GM21717 (cell line): Measurements from ENCODE around the gene ADGRA1.

Source experiments
- ATAC-seq: cut with Tn5 transposase; IDR thresholded peaks from one replicate; pipeline ENCODE4 v1.9.1; 2021; ENCODE audit warnings: mild to moderate bottlenecking, moderate library complexity; ENCODE audit not compliant: unreplicated experiment

The ADGRA1 gene

DNA sequence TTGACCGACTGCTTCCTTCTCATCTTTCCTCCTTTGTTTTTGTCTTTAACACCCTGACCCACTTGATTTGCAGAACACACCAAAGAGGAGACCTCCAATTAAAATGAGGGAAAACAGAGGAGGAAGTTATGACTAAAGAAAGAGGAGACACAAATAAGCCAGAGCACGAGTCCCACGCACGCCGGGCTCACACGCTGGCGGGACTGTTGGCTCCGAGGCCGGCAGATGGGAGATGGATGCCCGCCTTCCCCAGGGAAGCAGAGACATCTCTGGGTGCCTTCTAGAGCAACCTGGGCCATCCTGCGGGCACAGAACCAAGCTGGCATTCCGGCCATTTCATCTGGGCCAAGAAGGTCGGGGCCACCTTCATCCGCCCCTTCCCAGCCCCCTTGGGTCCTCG, 5.6 kb downstream of the ADGRA1 start:
- ATAC-seq: no peak

DNA sequence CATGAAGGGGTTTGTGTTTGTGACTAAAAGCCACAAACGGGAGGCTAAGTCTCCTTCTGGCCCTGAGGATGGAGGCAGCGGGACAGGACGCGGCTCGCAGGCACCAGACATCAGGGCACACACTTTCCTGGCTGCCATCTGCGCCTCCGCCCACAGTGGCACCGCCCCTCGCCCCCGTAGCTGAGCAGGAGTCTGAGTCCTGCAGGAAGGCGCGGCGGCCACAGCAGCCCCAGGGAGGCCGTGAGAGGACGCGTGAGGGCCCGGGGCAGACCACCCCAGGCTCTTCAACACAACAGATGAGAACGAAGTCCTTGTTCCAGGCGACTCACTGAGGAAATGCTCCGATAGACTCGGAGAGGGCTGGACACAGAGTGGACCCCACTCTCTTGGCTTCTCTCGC, 6.6 kb downstream of the ADGRA1 start:
- ATAC-seq: no peak

DNA sequence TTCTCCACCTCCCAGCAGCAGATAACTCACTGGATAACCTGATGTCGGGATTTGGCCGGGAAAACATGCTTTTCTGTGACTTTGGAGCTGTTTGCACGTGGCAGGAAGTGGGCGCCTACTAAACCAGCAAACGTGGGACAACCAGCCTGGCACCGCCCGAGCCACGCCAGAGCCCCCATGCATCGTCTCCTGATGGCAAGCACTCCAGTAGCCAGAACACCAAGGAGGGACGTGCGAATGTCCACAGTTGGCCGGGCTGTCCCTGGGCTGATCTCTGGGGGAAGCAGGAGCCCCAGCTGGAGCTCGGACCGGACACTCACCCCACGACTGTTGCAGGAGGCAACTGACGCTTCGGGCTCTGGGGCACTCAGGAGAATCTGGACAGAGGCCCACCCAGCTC, 7.1 kb downstream of the ADGRA1 start:
- ATAC-seq: no peak

DNA sequence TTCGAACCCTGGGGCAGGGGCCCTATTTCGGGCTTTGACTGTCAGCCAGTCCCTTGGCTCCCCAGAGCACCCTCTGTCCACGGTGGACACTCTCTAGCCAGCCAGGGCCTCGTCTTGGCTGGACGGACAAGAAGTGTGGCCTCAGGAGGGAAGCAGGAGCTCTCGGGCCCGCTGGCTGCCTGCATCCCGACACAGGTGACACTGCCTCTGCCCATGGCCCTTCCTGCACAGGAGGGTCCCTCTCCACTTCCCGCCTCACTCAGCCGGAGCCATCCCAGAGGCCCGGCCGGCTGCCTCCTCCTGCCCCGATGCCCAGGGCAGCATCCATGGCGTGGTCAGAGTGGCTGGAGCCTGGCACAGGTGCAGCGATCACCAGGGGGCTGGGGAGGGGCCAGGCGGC, 7.9 kb downstream of the ADGRA1 start:
- no peak for ATAC-seq

DNA sequence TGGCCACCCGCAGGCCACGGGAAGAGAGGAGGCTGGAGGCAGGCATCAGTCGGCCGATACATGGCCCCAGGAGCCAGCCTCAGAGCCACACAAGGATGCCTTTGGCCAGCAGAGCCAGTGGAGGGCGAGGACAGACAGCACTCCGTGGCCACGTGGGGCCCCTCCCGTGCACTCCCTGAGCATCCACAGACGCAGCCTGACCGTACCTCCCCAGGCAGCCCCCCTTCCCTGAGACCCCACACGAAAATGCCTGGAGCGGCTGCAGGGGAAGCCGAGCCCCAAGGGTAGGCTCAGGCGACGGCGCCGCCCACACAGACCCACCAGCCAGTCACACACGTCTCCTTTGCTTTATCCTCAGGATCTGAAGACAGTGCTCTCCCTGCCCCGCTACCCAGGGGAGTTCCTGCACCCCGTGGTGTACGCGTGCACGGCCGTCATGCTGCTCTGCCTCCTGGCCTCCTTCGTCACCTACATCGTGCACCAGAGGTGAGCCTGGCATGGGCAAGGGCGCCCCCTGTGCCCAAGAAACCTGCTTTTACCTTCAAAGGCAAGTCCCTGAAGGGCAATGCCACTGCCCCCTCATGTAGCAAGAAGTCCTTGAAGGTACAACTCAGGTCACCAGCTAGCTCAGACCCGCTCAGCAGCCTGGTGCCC, 9.0 kb downstream of the ADGRA1 start:
- ATAC-seq: no peak

DNA sequence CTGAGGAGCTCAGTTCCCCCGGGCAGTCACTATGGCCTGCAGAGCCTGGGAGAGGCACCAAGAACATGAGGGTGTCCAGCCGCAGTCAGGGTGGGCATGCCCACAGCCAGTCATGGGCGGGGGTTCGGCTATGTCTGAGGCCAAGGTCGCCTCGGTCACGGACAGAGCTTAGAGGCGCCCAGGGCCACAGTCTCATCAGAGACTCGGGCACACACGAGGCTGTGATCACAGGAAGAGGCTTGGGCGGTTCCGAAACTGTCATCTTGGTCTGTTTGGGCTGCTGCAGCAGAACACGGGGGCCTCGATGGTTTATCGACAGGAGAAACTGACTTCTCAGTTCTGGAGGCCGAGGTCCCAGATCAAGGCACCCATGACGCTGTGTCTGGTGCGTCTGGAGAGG, 9.7 kb downstream of the ADGRA1 start:
- no peak for ATAC-seq

DNA sequence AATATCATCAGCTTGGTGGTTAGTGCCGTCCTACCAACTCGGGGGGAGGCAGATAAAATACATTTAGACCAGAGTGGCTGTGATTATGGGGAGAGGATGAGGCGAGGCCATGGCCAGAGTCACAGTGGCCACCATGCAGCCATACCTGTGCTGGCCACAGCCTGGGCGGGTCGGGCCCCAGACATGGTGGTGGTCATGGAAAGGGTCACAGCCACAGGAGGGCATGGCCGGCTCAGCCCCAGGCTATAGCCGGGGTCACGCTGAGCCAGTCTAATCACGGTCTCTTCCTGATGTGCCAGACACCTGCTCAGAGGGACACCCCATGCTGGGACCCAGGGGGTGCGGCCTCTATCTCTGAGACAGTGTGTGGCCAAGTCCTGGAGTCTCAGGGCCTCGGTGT, 10.2 kb downstream of the ADGRA1 start:
- no peak for ATAC-seq

DNA sequence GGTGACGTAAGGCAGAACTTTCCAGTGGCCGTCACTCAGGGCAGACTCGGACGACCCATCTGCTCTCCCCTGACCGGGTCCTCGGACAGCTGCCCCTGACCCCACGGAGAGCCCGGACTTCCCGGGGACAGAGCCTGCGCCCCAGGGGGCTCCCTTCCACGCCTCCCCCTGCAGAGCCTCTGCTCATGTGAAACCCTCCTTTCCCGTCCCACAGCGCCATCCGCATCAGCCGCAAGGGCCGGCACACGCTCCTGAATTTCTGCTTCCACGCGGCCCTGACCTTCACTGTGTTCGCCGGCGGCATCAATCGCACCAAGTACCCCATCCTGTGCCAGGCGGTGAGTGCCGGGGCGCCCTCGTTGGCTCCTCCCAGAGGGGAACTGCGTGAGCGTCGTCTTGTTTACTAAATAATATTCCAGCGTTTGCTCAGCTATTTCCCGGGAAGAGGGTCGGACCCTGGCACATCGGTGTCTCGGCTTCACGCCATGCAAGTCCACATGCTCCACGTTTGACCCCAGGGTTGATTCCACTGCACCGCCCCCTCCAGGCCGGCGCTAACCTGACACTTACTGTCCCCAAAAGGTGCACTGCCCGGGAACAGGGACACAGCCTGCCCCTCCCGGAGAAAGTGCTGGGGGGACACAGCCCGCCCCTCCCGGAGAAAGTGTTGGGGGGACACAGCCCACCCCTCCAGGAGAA, 10.9 kb downstream of the ADGRA1 start:
- no peak for ATAC-seq

DNA sequence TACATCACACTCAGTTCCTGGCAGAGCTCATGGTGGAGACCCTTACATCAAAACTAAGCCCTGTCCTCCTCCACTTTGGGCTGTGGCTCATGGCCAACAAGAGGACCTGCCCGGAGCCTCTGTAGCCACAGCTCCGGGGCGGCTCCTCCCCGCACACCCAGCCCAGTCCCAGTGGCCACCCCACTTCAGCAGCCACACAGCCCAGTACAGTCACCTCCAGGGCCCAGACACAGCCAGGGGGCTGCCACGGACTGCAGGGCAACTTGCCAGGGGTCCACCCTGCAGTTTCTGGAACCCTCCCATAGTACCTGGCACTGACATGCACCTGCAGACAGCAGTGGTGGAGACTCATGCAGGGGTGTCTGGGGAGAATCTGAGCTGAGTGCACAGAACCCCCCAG, 11.8 kb downstream of the ADGRA1 start:
- ATAC-seq: no peak

DNA sequence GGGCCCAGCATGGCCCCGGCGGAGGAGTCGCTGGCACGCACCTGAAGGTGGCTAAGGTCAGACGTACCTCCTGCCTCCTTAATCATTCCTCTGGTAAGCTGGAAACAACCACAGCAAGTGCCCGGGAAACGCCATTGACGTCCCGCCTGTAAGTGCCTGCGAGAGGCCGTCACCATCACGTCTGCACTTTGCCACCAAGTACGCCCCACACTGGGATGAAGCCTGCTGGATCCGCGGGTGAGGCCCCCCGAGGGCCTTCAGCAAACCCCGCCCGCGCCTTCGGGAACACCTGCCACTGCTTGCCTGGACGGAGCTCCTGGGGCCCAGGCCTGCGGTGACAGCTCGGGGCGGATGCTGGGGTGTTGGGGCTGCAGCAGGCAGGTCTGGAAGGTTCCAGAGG, 12.5 kb downstream of the ADGRA1 start:
- ATAC-seq: no peak

DNA sequence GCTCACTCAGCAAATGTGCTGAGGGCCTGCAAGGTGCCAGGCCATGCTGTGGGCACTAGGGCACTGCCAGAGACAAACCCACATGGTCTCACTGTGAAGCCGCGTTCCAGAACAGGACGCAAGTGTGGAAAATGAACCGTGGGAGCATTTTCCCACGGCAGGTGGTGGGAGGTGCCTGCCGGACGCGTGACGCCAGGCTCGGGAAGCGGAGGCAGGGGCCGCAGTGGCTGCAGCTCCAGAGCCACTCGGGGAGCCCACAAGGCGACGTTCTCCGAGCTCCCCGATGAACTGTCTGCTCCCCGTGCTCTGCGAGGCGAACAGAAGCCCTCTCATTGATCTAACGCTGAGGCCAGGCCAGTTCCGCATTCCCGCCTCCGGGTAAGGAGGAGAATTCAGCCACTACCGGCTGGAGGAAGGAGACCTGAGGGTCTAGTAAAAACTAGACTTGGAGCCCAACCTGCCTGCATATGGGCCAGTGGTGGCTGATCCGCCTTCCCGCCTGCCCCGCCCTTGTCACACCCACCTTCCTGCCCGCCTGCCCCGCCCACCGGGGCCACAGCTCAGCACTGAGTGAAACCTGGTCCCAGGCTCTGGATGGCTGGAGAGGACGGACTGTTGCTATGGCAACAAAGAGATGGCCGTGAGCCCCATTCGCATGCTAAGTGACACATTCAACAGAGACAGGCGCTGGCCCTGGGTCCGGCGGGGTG, 13.1 kb downstream of the ADGRA1 start:
- no peak for ATAC-seq

DNA sequence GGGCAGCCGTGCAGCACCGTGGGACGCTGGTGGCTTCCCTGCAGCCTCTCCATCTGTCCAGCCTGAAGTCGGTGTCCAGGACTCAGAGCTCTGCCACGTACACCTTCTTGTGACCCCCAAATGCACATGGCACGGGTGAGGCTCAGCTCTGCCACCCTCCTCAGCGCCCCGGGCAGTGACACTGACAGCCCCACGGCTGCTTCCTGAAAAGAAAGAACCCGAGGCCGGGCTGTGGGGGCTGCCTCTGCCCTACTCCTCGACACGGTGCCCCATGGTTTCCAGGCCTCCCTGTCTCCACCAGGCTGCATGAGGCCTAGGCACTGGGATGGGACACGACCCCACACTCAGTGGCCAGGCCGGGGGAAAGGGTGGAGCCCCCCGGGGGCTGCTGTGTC, 13.7 kb downstream of the ADGRA1 start:
- ATAC-seq: no peak

DNA sequence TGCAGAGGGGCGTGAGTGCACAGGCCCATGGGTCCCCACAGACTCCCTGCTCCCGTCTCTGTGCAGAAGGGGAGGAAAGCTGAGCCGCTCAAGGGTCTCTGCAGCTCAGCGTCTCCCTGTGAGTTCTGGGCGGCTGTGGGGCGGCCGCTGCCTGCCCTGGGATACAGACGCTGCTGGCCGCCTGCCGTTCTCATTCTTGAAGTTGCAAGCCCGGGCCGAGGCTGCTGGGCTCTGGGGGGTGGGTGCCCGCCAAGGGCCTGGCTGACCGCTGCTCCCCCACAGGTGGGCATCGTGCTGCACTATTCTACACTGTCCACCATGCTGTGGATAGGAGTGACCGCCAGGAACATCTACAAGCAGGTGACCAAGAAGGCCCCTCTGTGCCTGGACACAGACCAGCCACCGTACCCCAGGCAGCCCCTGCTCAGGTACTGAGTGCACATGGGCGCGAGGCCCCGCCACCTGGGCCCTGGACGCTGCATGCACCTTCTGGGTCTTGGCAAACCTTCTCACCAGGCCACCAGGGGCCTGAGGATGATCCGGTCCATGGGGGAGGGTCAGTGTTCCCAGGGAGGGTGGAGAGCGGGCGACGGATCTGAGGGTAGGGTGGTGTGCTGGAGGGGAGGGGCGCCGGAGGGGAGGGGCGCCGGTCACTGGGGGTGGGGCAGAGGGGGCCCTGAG, 14.8 kb downstream of the ADGRA1 start:
- ATAC-seq: no peak

DNA sequence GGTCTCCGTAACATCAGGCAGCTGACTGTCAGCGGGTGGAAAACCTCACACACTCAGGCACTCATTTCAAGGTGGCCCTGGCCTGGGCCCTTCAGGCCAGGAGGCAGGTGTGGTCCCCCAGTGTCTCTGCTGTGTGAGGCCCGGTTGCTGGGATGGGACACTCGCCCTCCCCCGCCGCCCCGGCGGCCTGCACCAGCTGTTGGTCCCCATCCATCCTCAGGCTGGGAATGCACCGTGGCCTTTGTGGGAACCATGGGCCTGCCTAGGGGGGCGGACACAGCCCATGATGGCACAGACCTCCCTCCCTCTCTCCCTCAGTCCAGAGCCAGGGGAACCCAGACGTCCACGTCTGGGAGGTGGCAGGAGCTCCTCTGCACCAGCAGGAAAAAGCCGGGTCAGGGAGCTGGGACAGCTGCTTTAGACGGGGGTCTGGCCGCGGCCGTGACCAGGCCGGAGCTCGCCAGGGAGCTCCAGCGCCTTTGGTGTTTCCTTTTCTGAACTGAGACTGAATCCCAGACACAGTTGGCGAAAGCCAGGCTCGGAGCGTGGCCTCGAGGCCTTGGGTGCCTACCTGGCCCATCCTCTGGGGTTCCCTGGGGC, 15.7 kb downstream of the ADGRA1 start:
- no peak for ATAC-seq

DNA sequence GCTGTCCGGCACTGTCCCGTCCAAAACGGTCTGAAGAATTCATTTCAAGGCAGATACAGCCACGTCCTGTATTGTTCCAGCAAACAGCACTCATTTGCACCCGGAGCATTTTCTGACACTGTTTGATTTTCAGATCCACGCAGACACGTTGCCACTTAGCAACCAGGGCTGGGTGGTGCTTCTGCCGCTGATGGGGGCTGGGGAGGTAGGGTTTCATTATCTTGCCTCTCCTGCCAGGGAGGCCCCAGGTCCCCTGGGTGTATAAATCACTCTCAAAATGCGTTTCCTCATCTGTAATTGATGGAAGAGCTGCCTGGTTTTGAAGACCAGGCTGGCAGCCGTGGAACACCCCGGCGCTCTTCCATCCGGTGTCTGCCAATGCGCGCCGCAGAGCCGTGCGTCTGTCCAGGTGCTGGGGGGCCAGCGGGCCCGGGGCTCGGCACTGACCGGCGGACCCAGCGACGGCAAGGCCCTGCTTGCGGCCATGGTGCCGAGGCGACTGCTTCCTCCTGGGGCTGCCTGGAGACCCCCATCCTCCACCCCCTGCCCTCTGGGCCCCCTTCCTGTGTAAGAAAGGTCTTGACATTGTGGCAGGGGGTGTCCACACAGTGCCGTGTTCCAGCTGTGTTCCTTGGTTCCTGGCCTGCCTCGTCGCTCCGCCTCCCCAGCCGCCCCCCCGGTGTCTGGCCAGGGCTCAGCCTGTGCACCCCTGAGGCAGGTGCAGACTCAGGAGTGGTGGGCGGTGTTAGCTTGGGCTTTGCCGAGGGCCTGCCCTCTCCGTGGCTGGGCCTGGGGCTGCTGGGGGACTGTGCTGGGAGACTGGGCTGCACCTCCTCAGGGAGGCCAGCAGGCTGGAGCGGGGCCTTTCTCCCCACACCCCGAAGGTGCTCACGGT, 16.6 kb downstream of the ADGRA1 start:
- ATAC-seq: no peak

DNA sequence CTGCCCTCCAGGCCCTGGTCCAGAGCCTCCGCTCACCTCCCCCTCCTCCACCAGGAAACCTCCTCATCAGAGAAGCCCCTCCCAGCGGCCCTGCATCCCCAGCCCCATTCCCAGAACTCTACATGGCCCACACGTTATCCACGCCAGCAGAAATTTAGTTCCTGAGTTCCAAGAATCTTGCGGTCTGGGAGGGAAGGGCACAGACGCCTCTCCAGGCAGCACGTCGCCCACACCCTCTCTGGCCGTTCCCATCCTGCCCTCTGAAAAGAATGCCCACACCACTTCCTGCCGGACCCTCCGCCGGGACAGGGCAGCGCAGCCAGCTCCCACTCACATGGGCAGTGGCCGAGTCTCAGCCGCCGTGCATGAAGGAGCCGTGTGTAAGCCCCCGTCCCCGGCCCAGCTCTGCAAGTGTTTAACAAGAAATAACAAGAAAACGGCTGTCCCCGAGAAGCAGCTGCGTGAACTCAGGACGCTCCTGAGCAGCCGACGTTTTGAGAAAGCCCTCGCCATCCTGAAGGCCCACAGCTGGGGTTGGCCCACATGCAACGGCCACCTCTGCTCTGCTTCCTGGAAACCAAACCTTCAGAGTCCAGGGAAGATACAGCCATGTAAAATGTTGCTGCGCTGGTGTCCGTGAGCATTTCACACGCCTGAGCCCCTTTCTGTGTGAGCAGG, 17.4 kb downstream of the ADGRA1 start:
- no peak for ATAC-seq

DNA sequence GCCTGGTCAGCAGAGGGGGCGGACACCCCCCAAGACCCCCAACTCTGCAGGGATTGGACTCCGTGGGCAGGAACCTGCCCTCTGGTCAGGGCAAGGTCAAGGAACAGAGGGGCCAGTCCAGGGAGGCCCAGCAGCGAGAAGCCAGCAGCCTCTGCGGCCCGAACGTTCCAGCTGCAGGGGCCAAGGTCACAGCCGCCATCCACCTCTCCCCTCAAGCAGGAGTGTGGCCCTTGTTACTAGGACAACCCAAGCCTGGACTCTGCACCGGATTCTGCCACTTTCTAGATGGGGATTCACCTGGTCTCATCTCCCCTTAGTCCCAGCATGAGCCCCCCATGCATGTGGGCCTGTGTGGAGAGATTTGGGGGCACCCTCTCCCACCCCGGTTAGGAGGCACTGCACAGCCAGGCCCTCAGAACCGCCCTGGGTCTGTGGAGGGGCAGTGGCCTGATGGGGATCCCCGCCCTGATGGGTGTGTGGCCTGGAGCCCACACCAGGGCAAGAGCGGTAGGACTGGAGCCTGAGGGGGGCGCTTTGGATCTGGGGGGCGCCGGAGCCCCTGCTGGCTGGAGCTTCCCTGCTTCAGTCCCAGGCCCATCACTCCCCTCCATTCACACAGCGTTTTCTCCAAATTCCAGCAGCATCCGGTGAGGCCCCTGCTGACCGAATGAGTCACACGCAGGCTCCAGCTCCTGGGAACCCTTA, 18.1 kb downstream of the ADGRA1 start:
- ATAC-seq: no peak

DNA sequence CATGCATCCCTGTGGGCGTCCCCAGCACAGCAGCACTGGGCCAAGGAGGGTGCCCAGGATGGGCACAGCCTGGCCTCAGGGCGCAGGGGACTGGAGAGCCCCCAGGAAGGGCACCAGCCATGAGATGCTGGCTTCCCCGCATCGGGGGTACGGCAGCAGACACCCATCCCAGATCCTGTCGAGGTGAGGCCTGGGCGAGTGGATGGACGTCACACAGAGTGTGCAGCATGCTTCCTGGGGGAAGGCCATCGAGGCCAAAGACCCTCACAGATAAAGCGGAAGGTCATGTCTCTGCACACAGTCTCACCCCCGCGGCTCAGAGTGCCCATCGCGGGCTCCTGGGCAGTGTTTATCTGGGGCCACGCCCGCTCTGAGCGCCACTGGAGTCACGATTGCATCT, 18.8 kb downstream of the ADGRA1 start:
- ATAC-seq: no peak

DNA sequence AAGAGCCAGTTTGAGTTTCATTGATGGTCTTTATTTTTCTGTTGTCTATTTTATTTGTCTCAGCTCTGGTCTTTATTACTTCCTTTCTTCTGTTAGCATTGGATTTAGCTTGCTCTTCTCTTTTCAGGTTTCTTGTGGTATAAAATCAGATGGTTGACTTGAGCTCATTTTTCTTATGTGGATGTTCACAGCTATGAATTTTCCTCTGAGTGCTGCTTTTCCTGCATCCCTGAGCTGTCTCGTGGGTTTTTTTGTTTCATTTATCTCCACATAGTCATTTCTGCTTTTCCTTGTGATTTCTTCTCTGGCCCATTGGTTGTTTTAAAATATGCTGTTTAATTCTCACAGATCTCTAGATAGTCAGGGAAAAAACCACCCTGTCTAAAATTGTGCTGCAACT, 19.7 kb downstream of the ADGRA1 start:
- ATAC-seq: no peak
